ENCODE data around the gene TBC1D21.

TBC1D21 gene

GRCh38 chr15:73894133-73894814 is 20.9 kb downstream of the TBC1D21 start:
- Histone ChIP-seq H3K36me3 (ENCODE audit: control insufficient read depth, low read depth, low read length) (no peaks in the 10 kb centered on the region), H3K27ac (ENCODE audit: low read length) (no peak overlapping the region), H3K4me1 (ENCODE audit: control insufficient read depth, low read depth, low read length) (no peaks in the 10 kb centered on the region), H3K9ac (ENCODE audit: low read length) (no peak overlapping the region), H3K4me3 (ENCODE audit: low read length) (no peak overlapping the region), H3K27me3 (ENCODE audit: control insufficient read depth, insufficient read depth, low read length) (no peaks in the 10 kb centered on the region), H3K9me3 (ENCODE audit: control insufficient read depth, low read depth, low read length) (peaks cover 4% of the 10 kb centered on the region)

- Histone ChIP-seq H3K36me3 (ENCODE audit: control insufficient read depth, low read depth, low read length) (no peaks in the 10 kb centered on the region), H3K4me3 (ENCODE audit: low read length) (no peak overlapping the region), H3K9ac (ENCODE audit: low read length) (no peak overlapping the region), H3K27me3 (ENCODE audit: control insufficient read depth, insufficient read depth, low read length) (no peaks in the 10 kb centered on the region), H3K9me3 (ENCODE audit: control insufficient read depth, low read depth, low read length) (no peaks in the 10 kb centered on the region), H3K27ac (ENCODE audit: low read length) (no peak overlapping the region), H3K4me1 (ENCODE audit: control insufficient read depth, low read depth, low read length) (no peaks in the 10 kb centered on the region)
These were observed 24.3 kb downstream of the TBC1D21 start for GRCh38 chr15:73897441-73898261.

DNA sequence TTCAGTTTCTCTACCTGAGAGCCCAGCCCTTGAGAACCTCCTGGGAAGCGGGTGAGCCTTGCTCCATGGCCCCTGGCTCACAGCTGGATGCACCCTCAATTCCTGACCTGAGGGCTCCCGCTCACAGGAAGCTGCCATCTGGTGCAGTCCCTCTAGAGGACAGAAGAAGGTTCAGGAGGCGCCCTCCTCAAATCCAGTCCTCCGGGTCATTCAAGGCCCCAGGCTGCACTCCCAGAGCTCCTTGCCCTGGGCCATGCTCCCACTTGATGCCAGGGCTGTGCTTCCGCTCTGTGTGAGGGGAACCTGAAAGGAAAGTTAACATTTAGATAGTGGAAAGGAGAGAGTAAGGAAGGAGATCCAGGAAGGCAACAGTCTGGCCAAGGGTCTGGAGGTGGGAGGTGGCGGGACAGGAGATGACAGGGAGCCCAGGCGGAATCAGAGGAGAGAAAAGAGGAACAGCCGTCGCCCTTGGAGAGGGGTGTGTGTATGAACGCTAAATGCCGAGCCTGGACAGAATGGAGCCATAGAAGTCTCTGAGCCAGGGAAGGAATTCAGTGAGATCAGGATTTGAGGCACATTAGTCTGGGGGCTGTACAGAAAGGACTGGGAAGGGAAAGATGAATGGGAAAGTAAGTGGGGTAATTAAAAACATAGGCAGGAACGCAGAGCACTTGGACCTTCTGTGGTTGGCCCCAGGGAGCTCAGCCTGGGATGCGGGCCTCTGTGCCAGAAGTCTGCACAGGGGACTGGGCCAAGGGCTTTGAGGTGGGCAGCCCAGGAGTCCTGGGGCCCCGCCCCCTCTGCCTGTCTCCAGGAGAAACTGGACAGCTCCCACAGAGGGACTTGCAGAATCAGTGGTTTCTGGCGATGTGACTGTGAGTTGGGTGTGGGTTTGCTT is 26.1 kb downstream of the TBC1D21 start:
- Histone ChIP-seq H3K27me3 (ENCODE audit: control insufficient read depth, insufficient read depth, low read length) (no peaks in the 10 kb centered on the region), H3K9me3 (ENCODE audit: control insufficient read depth, low read depth, low read length) (no peaks in the 10 kb centered on the region), H3K36me3 (ENCODE audit: control insufficient read depth, low read depth, low read length) (no peaks in the 10 kb centered on the region), H3K27ac (ENCODE audit: low read length) (no peak overlapping the region), H3K4me3 (ENCODE audit: low read length) (no peak overlapping the region), H3K9ac (ENCODE audit: low read length) (no peak overlapping the region), H3K4me1 (ENCODE audit: control insufficient read depth, low read depth, low read length) (no peaks in the 10 kb centered on the region)

DNA sequence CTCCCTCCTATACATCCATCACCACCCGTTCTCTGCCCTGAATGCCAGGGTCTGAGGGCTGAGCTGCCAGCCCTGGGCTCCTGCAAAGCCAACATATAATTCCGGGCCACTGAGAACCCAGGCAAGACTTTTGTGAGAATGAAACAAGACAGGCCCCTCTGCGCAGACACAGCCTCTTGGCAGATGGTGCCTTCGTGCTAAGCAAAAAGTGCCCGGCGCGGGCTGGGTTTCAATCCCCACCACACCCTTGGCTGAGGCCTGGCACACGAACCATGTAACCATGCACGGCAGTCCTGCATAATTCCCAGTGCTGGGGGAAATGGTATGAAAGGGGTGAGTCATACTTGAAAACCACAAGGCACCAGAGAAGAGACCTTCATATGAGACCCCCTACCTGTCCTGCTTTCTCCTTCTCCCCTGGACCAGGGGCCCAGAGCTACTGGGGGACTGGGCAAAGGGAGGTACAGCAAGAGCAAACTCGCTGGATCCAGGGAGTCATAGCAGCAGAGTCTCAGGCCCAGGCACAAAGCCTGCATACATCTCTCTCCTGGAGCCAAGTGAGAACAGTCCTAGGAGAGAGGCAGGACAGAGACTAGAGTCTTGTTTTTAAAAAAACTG is 26.8 kb downstream of the TBC1D21 start:
- Histone ChIP-seq H3K9ac (ENCODE audit: low read length) (no peak overlapping the region), H3K27ac (ENCODE audit: low read length) (no peak overlapping the region), H3K36me3 (ENCODE audit: control insufficient read depth, low read depth, low read length) (no peaks in the 10 kb centered on the region), H3K9me3 (ENCODE audit: control insufficient read depth, low read depth, low read length) (no peaks in the 10 kb centered on the region), H3K4me1 (ENCODE audit: control insufficient read depth, low read depth, low read length) (no peaks in the 10 kb centered on the region), H3K4me3 (ENCODE audit: low read length) (no peak overlapping the region), H3K27me3 (ENCODE audit: control insufficient read depth, insufficient read depth, low read length) (no peaks in the 10 kb centered on the region)

- Histone ChIP-seq H3K27ac (ENCODE audit: low read length) (no peak overlapping the region), H3K4me1 (ENCODE audit: control insufficient read depth, low read depth, low read length) (no peaks in the 10 kb centered on the region), H3K9ac (ENCODE audit: low read length) (no peak overlapping the region), H3K9me3 (ENCODE audit: control insufficient read depth, low read depth, low read length) (no peaks in the 10 kb centered on the region), H3K27me3 (ENCODE audit: control insufficient read depth, insufficient read depth, low read length) (no peaks in the 10 kb centered on the region), H3K36me3 (ENCODE audit: control insufficient read depth, low read depth, low read length) (no peaks in the 10 kb centered on the region), H3K4me3 (ENCODE audit: low read length) (no peak overlapping the region)
These were observed 27.9 kb downstream of the TBC1D21 start for GRCh38 chr15:73901126-73901810.

- H3K4me3 ChIP-seq (ENCODE audit: low read length): no peak overlapping the region
- H3K9me3 ChIP-seq (ENCODE audit: control insufficient read depth, low read depth, low read length): no peaks in the 10 kb centered on the region
- no peak overlapping the region for H3K9ac ChIP-seq (ENCODE audit: low read length)
- H3K36me3 ChIP-seq (ENCODE audit: control insufficient read depth, low read depth, low read length): no peaks in the 10 kb centered on the region
- no peaks in the 10 kb centered on the region for H3K27me3 ChIP-seq (ENCODE audit: control insufficient read depth, insufficient read depth, low read length)
- no peaks in the 10 kb centered on the region for H3K4me1 ChIP-seq (ENCODE audit: control insufficient read depth, low read depth, low read length)
- no peak overlapping the region for H3K27ac ChIP-seq (ENCODE audit: low read length)
These were observed 29.0 kb downstream of the TBC1D21 start for GRCh38 chr15:73902121-73903020.

DNA sequence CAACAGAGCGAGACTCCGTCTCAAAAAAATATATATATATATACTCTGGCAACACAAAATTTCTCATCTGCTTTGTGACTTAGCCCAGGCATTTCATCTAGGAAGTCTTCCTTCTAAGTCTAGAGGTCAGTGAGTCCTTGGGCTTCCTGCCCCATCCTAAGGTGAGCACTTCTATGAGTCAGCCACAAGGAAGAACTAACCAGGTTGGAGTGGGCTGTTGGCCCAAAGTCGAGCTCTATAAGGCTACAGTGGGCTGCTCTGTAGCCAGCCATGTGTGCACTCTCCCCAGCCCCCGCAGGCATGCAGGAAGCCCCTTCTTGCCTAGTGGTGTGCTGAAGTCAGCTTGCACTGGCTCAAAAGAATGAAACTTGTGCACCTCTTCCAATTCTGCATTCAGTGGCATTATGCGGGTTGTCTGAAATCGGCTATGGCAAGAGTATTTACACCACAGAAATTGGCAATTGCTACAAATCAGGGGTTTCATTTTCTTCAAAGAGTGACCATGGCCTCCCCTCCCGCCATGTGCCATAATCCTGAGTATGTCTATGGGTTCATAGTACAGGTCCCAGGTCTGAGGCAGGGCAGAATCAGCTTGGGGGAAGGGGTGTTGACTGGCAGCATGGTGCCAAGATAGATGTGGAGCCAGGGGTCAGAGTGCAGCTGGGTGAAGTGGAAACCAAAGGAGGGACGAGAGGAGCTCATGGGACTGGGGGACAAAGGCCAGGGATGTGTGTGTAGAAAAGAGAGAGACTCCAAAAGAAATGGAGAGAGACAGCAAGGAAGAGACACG is 30.9 kb downstream of the TBC1D21 start:
- Histone ChIP-seq H3K36me3 (ENCODE audit: control insufficient read depth, low read depth, low read length) (no peaks in the 10 kb centered on the region), H3K27me3 (ENCODE audit: control insufficient read depth, insufficient read depth, low read length) (no peaks in the 10 kb centered on the region), H3K4me3 (ENCODE audit: low read length) (no peak overlapping the region), H3K4me1 (ENCODE audit: control insufficient read depth, low read depth, low read length) (no peaks in the 10 kb centered on the region), H3K9me3 (ENCODE audit: control insufficient read depth, low read depth, low read length) (no peaks in the 10 kb centered on the region), H3K9ac (ENCODE audit: low read length) (no peak overlapping the region), H3K27ac (ENCODE audit: low read length) (no peak overlapping the region)

- Histone ChIP-seq H3K4me3 (ENCODE audit: low read length) (no peak overlapping the region), H3K27ac (ENCODE audit: low read length) (no peak overlapping the region), H3K9me3 (ENCODE audit: control insufficient read depth, low read depth, low read length) (no peaks in the 10 kb centered on the region), H3K36me3 (ENCODE audit: control insufficient read depth, low read depth, low read length) (no peaks in the 10 kb centered on the region), H3K27me3 (ENCODE audit: control insufficient read depth, insufficient read depth, low read length) (no peaks in the 10 kb centered on the region), H3K9ac (ENCODE audit: low read length) (no peak overlapping the region), H3K4me1 (ENCODE audit: control insufficient read depth, low read depth, low read length) (no peaks in the 10 kb centered on the region)
These were observed 32.0 kb downstream of the TBC1D21 start for GRCh38 chr15:73905225-73905827.

- no peak overlapping the region for H3K27ac ChIP-seq (ENCODE audit: low read length)
These were observed 33.1 kb downstream of the TBC1D21 start for GRCh38 chr15:73906346-73907034.

More at GRCh38 chr15:73906346-73907034, 33.1 kb downstream of the TBC1D21 start:
- H3K4me1 ChIP-seq (ENCODE audit: control insufficient read depth, low read depth, low read length): no peaks in the 10 kb centered on the region
- H3K27me3 ChIP-seq (ENCODE audit: control insufficient read depth, insufficient read depth, low read length): no peaks in the 10 kb centered on the region
- no peaks in the 10 kb centered on the region for H3K9me3 ChIP-seq (ENCODE audit: control insufficient read depth, low read depth, low read length)
- no peaks in the 10 kb centered on the region for H3K36me3 ChIP-seq (ENCODE audit: control insufficient read depth, low read depth, low read length)
- no peak overlapping the region for H3K4me3 ChIP-seq (ENCODE audit: low read length)
- H3K9ac ChIP-seq (ENCODE audit: low read length): no peak overlapping the region

All from iPS-18a (cell line).